Measurements from ENCODE around the gene MLIP. TPM values are rescaled to one million over a fixed set of nuclear protein-coding genes. Genes with fewer than 3 reads are reported as not detected.

The MLIP gene
- total and polyA plus RNA-seq, 3 donors from 2014 or later = 0.43 to 1.6 (median 0.63) TPM

DNA sequence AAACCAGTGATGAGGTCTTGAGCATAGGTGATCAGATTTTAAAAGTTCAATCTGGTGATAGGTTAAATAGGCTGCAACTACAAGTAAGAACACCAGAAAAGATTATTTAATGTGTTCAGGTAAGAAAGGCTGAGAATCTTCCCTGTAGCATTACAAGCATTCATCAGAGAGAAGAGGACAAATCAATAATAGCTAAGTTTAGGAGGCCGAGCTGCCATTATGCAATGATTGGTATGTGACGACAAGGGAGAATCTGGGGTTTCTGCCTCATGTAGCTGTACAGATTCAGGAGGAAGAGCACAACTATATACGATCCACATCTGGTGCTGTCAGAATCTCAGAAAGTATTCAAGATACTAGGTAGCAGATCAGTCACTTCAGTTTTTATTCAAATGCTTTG, 21.9 kb downstream of the MLIP start:
- TF ChIP-seq, protein P1, sequence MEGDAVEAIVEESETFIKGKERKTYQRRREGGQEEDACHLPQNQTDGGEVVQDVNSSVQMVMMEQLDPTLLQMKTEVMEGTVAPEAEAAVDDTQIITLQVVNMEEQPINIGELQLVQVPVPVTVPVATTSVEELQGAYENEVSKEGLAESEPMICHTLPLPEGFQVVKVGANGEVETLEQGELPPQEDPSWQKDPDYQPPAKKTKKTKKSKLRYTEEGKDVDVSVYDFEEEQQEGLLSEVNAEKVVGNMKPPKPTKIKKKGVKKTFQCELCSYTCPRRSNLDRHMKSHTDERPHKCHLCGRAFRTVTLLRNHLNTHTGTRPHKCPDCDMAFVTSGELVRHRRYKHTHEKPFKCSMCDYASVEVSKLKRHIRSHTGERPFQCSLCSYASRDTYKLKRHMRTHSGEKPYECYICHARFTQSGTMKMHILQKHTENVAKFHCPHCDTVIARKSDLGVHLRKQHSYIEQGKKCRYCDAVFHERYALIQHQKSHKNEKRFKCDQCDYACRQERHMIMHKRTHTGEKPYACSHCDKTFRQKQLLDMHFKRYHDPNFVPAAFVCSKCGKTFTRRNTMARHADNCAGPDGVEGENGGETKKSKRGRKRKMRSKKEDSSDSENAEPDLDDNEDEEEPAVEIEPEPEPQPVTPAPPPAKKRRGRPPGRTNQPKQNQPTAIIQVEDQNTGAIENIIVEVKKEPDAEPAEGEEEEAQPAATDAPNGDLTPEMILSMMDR (IDR thresholded peaks at IDR 0.05) = no peak
- no peak for TF ChIP-seq POLR2A (IDR thresholded peaks at IDR 0.05)
- intact Hi-C loops (cut with DNase I; ENCODE audit: low total_unique reads) = no loop called here
- no peak overlapping the region for H3K4me3 ChIP-seq
- no peak overlapping the region for H3K27ac ChIP-seq
- H3K4me1 ChIP-seq = no peaks in the 10 kb centered on the region
- 87 to 92% methylated on average over 3 of the region's 3 CpGs for WGBS, 2 donors
- DNase-seq = no peak
- no peaks in the 10 kb centered on the region for H3K27me3 ChIP-seq
- H3K9me3 ChIP-seq = no peaks in the 10 kb centered on the region
- H3K36me3 ChIP-seq (ENCODE audit: low read depth, missing control alignments) = no peaks in the 10 kb centered on the region

DNA sequence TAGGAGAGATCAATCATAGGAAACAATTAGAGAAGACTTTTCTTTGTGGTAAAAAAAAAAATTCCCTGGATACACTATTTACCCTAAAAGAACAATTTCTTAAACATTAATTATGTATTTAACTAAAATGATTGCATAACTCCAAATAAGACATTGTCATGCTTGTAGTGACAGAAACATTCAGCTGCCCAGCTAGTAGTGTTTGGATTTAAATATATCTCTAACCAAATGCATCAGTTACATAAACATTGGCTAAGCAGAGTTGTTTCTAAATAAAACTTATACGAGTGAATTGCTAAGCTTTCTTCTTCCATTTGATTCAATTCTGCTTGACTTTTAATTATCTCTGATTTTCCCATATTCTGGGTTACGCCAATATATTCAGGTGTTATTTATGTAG, 23.7 kb downstream of the MLIP start:
- DNase-seq = no peak
- Histone ChIP-seq H3K9me3 (no peaks in the 10 kb centered on the region), H3K27ac (no peak overlapping the region), H3K36me3 (ENCODE audit: low read depth, missing control alignments) (no peaks in the 10 kb centered on the region), H3K4me3 (no peak overlapping the region), H3K4me1 (no peaks in the 10 kb centered on the region), H3K27me3 (no peaks in the 10 kb centered on the region)
- intact Hi-C loops (cut with DNase I; ENCODE audit: low total_unique reads) = no loop called here
- TF ChIP-seq, protein P1 (IDR thresholded peaks at IDR 0.05) = no peak
- TF ChIP-seq POLR2A (IDR thresholded peaks at IDR 0.05) = no peak
- WGBS, 2 donors = 88 to 94% methylated on average over 2 of the region's 2 CpGs

DNA sequence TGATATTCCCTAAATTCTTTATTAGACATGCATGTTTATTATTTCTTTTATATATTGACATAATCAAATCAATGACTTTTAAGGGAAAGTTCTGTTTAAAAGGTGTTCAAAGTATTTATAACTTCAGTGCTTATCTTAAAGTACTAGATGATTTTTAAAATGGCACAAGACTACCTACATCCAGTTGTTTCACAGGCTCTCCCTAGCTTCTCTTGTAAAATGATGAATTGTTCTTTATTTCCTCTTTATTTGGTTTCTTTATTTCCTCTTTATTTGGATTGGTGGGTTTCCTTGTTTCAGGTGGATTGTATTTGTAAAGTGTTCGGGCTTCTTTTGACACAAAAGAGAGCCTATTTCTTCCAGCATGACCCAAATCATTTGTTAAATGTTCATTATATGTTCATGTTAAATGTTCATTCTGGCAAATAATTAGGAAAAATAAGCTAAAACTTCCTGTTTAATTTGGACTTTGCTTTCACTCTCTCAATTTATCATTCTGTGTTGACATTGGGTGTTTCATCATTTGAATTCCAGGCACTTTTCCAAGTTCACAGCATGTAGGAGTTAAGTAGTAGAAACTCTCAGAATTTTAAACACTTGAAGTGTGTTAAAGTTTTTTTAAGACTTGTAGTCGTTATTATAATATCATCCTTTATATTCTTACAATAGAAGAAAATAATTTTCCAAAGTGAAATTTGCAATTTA, 24.6 kb downstream of the MLIP start:
- no peaks in the 10 kb centered on the region for H3K27me3 ChIP-seq
- 49 to 51% methylated on average over 2 of the region's 2 CpGs for WGBS, 2 donors
- H3K9me3 ChIP-seq = no peaks in the 10 kb centered on the region
- intact Hi-C loops (cut with DNase I; ENCODE audit: low total_unique reads) = no loop called here
- DNase-seq = no peak
- no peak overlapping the region for H3K4me3 ChIP-seq
- H3K4me1 ChIP-seq = no peaks in the 10 kb centered on the region
- TF ChIP-seq, protein P1 (IDR thresholded peaks at IDR 0.05) = no peak
- TF ChIP-seq POLR2A (IDR thresholded peaks at IDR 0.05) = no peak
- H3K36me3 ChIP-seq (ENCODE audit: low read depth, missing control alignments) = no peaks in the 10 kb centered on the region
- H3K27ac ChIP-seq = no peak overlapping the region

DNA sequence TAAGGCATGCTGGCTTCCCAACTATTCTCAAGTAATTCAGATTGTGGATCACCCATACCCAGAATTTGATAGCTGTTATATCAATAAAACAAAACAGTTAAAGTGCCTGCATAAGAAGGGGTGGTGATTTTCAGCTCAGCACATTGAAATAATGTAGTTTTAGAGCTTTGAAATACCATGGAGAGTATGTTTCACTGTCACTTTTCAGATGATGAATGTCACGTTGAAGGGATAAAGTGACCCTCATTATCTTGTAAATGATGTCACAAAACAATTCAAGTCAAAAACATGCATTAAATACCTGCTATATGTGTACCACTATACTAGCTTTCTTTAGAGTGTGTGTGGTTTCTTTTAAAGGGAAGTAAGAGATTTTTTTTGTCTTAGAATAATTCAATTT, 27.6 kb downstream of the MLIP start:
- no peak for DNase-seq
- Histone ChIP-seq H3K36me3 (ENCODE audit: low read depth, missing control alignments) (no peaks in the 10 kb centered on the region), H3K27me3 (no peaks in the 10 kb centered on the region), H3K27ac (no peak overlapping the region), H3K9me3 (no peaks in the 10 kb centered on the region), H3K4me1 (no peaks in the 10 kb centered on the region), H3K4me3 (no peak overlapping the region)
- TF ChIP-seq POLR2A (IDR thresholded peaks at IDR 0.05) = no peak
- intact Hi-C loops (cut with DNase I; ENCODE audit: low total_unique reads) = no loop called here
- 74 to 83% methylated on average over 1 of the region's 1 CpG for WGBS, 2 donors

DNA sequence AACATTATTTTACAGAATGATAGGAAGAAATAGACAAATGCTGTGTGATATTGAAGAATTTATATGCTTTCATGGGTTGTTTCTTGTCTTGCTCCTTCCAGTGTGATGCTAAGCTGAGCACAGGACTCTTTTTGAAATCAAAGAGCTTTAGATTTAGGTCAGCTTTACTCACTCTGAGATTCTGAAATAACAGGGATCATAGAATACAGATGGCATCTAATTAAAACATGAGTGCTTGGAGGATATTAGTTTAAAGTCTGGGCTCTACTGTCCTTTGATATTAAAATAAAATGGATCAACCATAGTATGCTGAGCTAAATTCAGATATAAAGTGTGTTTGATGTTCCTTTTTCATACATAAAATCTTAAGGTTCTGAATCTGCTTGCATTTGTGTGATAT, 29.6 kb downstream of the MLIP start:
- Histone ChIP-seq H3K9me3 (no peaks in the 10 kb centered on the region), H3K27me3 (no peaks in the 10 kb centered on the region), H3K4me3 (no peak overlapping the region), H3K4me1 (no peaks in the 10 kb centered on the region), H3K27ac (no peak overlapping the region), H3K36me3 (ENCODE audit: low read depth, missing control alignments) (no peaks in the 10 kb centered on the region)
- intact Hi-C loops (cut with DNase I; ENCODE audit: low total_unique reads) = no loop called here
- no peak for TF ChIP-seq POLR2A (IDR thresholded peaks at IDR 0.05)
- TF ChIP-seq, protein P1 (IDR thresholded peaks at IDR 0.05) = no peak
- no peak for DNase-seq
